HepG2 (cell line): ENCODE data around the gene EEF1AKMT3. TPM values are rescaled to one million over a fixed set of nuclear protein-coding genes. Genes with fewer than 3 reads are reported as not detected.
A peak's percentile ranks its signal among the peaks of the same experiment; 100 is the strongest.

ENCODE experiments used
- ARNT2 ChIP-seq: sonication (generic); formaldehyde crosslinking; IDR thresholded peaks from 2 replicates; pipeline ENCODE4 v1.8.0; 2022; ENCODE audit warnings: mild to moderate bottlenecking, low read depth, missing genetic modification reagents, moderate library complexity
- DNMT1 ChIP-seq: sonication (generic); formaldehyde crosslinking; IDR thresholded peaks from 2 replicates; pipeline ENCODE4 v1.5.1; 2020; ENCODE audit warnings: mild to moderate bottlenecking, missing genetic modification reagents
- FOXA1 ChIP-seq, 2 experiments: fragments of 450-650 bp in 1 of 2; sonication (generic) in 1 of 2; formaldehyde crosslinking in 1 of 2; IDR thresholded peaks; 2 replicates each; pipeline versions ENCODE4 v1.4.0 to v1.6.1; 2016 to 2020; ENCODE audit warnings: missing genetic modification reagents in 1 of 2
- GPN1 ChIP-seq: sonication (generic); formaldehyde crosslinking; IDR thresholded peaks from 2 replicates; pipeline ENCODE4 v1.5.1; 2020; ENCODE audit warnings: missing genetic modification reagents, borderline replicate concordance
- ISL2 ChIP-seq: sonication (generic); formaldehyde crosslinking; IDR thresholded peaks from 2 replicates; pipeline ENCODE4 v1.5.0; 2020; ENCODE audit warnings: missing genetic modification reagents
- KDM2A ChIP-seq: sonication (generic); formaldehyde crosslinking; IDR thresholded peaks from 2 replicates; pipeline ENCODE4 v1.4.0; 2020; ENCODE audit warnings: low read depth, missing genetic modification reagents, borderline replicate concordance
- MAFK ChIP-seq, 2 experiments: IDR thresholded peaks in 1 of 2; conservative IDR thresholded peaks in 1 of 2; 2 replicates each; pipeline ENCODE4 v1.6.1; 2011; ENCODE audit warnings: improper control_type of control experiment in 2 of 2, low read length in 2 of 2
- MATR3 ChIP-seq: sonication (generic); formaldehyde crosslinking; IDR thresholded peaks from 2 replicates; pipeline ENCODE4 v1.4.0; 2020; ENCODE audit warnings: missing genetic modification reagents
- MXI1 ChIP-seq: IDR thresholded peaks from 3 replicates; pipeline ENCODE4 v1.6.1; 2012; ENCODE audit warnings: low read depth, low read length, inconsistent platforms, borderline replicate concordance
- SOX13 ChIP-seq, 3 experiments: fragments of 450-650 bp in 1 of 3; sonication (generic) in 1 of 3; formaldehyde crosslinking in 1 of 3; IDR thresholded peaks in 2 of 3; conservative IDR thresholded peaks in 1 of 3; 2 replicates each; pipeline versions ENCODE4 v1.5.0 to v1.6.1; 2016 to 2020; ENCODE audit warnings: antibody characterized with exemption in 1 of 3, mild to moderate bottlenecking in 1 of 3, missing compliant biosample characterization in 1 of 3, missing genetic modification reagents in 1 of 3, moderate library complexity in 1 of 3
- SRSF1 ChIP-seq: fragments of 200-400 bp; formaldehyde crosslinking; optimal IDR thresholded peaks from 2 replicates; pipeline ENCODE3; 2017; ENCODE audit warnings: mild to moderate bottlenecking, low read depth, low read length, moderate library complexity
- TOPORS ChIP-seq: sonication (generic); formaldehyde crosslinking; IDR thresholded peaks from 2 replicates; pipeline ENCODE4 v1.8.0; 2023; ENCODE audit warnings: mild to moderate bottlenecking, missing genetic modification reagents
- XRCC5 ChIP-seq: fragments of 200-400 bp; formaldehyde crosslinking; optimal IDR thresholded peaks from 2 replicates; pipeline ENCODE3; 2017; ENCODE audit warnings: mild to moderate bottlenecking, low read length
- ZFP36L1 ChIP-seq: sonication (generic); formaldehyde crosslinking; IDR thresholded peaks from 2 replicates; pipeline ENCODE4 v1.8.0; 2022; ENCODE audit warnings: mild to moderate bottlenecking, missing genetic modification reagents, moderate library complexity
- ZMAT3 ChIP-seq: sonication (generic); formaldehyde crosslinking; conservative IDR thresholded peaks from 2 replicates; pipeline ENCODE4 v1.7.0; 2021; ENCODE audit warnings: missing genetic modification reagents
- ZMYM4 ChIP-seq: sonication (generic); formaldehyde crosslinking; IDR thresholded peaks from 2 replicates; pipeline ENCODE4 v1.8.1; 2023; ENCODE audit warnings: mild to moderate bottlenecking, missing genetic modification reagents
- ZNF333 ChIP-seq: sonication (generic); formaldehyde crosslinking; IDR thresholded peaks from 2 replicates; pipeline ENCODE4 v1.4.0; 2020; ENCODE audit warnings: mild to moderate bottlenecking, missing genetic modification reagents, borderline replicate concordance
- ZNF382 ChIP-seq: sonication (generic); formaldehyde crosslinking; IDR thresholded peaks from 2 replicates; pipeline ENCODE4 v1.5.0; 2020; ENCODE audit warnings: missing genetic modification reagents, mild to moderate bottlenecking, borderline replicate concordance
- ZNF616 ChIP-seq: sonication (generic); formaldehyde crosslinking; IDR thresholded peaks from 2 replicates; pipeline ENCODE4 v1.5.0; 2020; ENCODE audit warnings: low read depth, mild to moderate bottlenecking, missing genetic modification reagents
- ZNF670 ChIP-seq: sonication (generic); formaldehyde crosslinking; IDR thresholded peaks from 2 replicates; pipeline ENCODE4 v1.8.0; 2022; ENCODE audit warnings: mild to moderate bottlenecking, missing genetic modification reagents, borderline replicate concordance
- ZNF724P ChIP-seq: sonication (generic); formaldehyde crosslinking; IDR thresholded peaks from 2 replicates; pipeline ENCODE4 v1.8.0; 2022; ENCODE audit warnings: missing genetic modification reagents, borderline replicate concordance
- ZNF737 ChIP-seq: sonication (generic); formaldehyde crosslinking; IDR thresholded peaks from 2 replicates; pipeline ENCODE4 v1.5.0; 2020; ENCODE audit warnings: missing genetic modification reagents, mild to moderate bottlenecking, borderline replicate concordance
- polyA plus RNA-seq, 8 experiments: library from polyadenylated mRNA; depleted of rRNA in 3 of 8; stranded (reverse) in 7 of 8; unstranded in 1 of 8; fragments of >200 nt; fragmentation: Illumina TruSeq in 4 of 8; extraction: Trizol in 4 of 8; gene quantifications; 2 replicates each; pipeline versions ENCODE4 v1.2.1 to v1.2.3, GENCODE V29; 2011 to 2016; ENCODE audit warnings: low read depth in 4 of 8, missing spikeins in 1 of 8, mixed read lengths in 1 of 8; ENCODE audit not compliant: insufficient read depth in 1 of 8
- total RNA-seq, 5 experiments: library from RNA; depleted of rRNA; stranded (reverse); fragments of >200 nt; fragmentation: Illumina TruSeq; extraction: Trizol; gene quantifications; 2 replicates each; pipeline ENCODE4 v1.2.3, GENCODE V29; 2016; ENCODE audit warnings: low read depth in 1 of 5
- TF ChIP-seq, protein P1 (sequence below): sonication (generic); formaldehyde crosslinking; IDR thresholded peaks from 2 replicates; pipeline ENCODE4 v1.5.0; 2020; ENCODE audit warnings: mild to moderate bottlenecking, missing genetic modification reagents, borderline replicate concordance
- TF ChIP-seq, protein P2 (sequence below): sonication (generic); formaldehyde crosslinking; IDR thresholded peaks from 2 replicates; pipeline ENCODE4 v1.4.0; 2020; ENCODE audit warnings: missing genetic modification reagents

The EEF1AKMT3 gene
- total and polyA plus RNA-seq, 2 of the 13 experiments (the other 11 are each of a cell fraction or from before 2014, with no cell fraction given) = 4.7 to 11.4 TPM

- TF ChIP-seq, protein P1, sequence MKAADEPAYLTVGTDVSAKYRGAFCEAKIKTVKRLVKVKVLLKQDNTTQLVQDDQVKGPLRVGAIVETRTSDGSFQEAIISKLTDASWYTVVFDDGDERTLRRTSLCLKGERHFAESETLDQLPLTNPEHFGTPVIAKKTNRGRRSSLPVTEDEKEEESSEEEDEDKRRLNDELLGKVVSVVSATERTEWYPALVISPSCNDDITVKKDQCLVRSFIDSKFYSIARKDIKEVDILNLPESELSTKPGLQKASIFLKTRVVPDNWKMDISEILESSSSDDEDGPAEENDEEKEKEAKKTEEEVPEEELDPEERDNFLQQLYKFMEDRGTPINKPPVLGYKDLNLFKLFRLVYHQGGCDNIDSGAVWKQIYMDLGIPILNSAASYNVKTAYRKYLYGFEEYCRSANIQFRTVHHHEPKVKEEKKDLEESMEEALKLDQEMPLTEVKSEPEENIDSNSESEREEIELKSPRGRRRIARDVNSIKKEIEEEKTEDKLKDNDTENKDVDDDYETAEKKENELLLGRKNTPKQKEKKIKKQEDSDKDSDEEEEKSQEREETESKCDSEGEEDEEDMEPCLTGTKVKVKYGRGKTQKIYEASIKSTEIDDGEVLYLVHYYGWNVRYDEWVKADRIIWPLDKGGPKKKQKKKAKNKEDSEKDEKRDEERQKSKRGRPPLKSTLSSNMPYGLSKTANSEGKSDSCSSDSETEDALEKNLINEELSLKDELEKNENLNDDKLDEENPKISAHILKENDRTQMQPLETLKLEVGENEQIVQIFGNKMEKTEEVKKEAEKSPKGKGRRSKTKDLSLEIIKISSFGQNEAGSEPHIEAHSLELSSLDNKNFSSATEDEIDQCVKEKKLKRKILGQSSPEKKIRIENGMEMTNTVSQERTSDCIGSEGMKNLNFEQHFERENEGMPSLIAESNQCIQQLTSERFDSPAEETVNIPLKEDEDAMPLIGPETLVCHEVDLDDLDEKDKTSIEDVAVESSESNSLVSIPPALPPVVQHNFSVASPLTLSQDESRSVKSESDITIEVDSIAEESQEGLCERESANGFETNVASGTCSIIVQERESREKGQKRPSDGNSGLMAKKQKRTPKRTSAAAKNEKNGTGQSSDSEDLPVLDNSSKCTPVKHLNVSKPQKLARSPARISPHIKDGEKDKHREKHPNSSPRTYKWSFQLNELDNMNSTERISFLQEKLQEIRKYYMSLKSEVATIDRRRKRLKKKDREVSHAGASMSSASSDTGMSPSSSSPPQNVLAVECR (CRISPR knock-in tag) = no peak; the same call in 1 of the 2 replicates
- TF ChIP-seq XRCC5 (peak; percentile 80), ZMYM4 (CRISPR knock-in tag) (peak; percentile 47; the same call in 1 of the 2 replicates), ZNF670 (CRISPR knock-in tag) (no peak), FOXA1 (IDR thresholded peaks at IDR 0.05) (no peak), FOXA1 (CRISPR knock-in tag; IDR thresholded peaks at IDR 0.05) (no peak), ZFP36L1 (CRISPR knock-in tag) (no peak), ZNF724P (CRISPR knock-in tag) (0 out of 2 replicates have a peak, but pooled peaks have one; percentile 39), ISL2 (CRISPR knock-in tag) (0 out of 2 replicates have a peak, but pooled peaks have one; percentile 31), ZNF616 (CRISPR knock-in tag) (no peak), TOPORS (CRISPR knock-in tag) (0 out of 2 replicates have a peak, but pooled peaks have one; percentile 43), ZNF737 (CRISPR knock-in tag) (no peak), ZNF382 (CRISPR knock-in tag) (no peak), MATR3 (CRISPR knock-in tag) (no peak), MXI1 (peak; percentile 32; the same call in 2 of the 3 replicates), MAFK (conservative IDR thresholded peaks at IDR 0.05 in 1 of 2, IDR thresholded peaks at IDR 0.05 in 1 of 2; ENCODE audit: low read length in 2 of 2) (no peak), SOX13 (IDR thresholded peaks at IDR 0.05) (no peak), SOX13 (CRISPR knock-in tag; conservative IDR thresholded peaks at IDR 0.05 in 1 of 2, IDR thresholded peaks at IDR 0.05 in 1 of 2) (peak in 1 of 2 experiments; percentile 28; a peak in 1 of 4 replicates), KDM2A (peak; percentile 76), GPN1 (CRISPR knock-in tag) (no peak), DNMT1 (0 out of 2 replicates have a peak, but pooled peaks have one; percentile 24), ARNT2 (CRISPR knock-in tag) (peak; percentile 72), ZMAT3 (CRISPR knock-in tag) (0 out of 2 replicates have a peak, but pooled peaks have one; percentile 42), ZNF333 (no peak), SRSF1 (no peak)
- TF ChIP-seq, protein P2, sequence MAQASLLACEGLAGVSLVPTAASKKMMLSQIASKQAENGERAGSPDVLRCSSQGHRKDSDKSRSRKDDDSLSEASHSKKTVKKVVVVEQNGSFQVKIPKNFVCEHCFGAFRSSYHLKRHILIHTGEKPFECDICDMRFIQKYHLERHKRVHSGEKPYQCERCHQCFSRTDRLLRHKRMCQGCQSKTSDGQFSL (CRISPR knock-in tag) = no peak; the same call in 1 of the 2 replicates
Observed at GRCh38 chr12:57726151-57726883, 46.1 kb upstream of the EEF1AKMT3 start (continued).
